ENCODE measurements around the gene LCN12.

- TF ChIP-seq, protein P1, sequence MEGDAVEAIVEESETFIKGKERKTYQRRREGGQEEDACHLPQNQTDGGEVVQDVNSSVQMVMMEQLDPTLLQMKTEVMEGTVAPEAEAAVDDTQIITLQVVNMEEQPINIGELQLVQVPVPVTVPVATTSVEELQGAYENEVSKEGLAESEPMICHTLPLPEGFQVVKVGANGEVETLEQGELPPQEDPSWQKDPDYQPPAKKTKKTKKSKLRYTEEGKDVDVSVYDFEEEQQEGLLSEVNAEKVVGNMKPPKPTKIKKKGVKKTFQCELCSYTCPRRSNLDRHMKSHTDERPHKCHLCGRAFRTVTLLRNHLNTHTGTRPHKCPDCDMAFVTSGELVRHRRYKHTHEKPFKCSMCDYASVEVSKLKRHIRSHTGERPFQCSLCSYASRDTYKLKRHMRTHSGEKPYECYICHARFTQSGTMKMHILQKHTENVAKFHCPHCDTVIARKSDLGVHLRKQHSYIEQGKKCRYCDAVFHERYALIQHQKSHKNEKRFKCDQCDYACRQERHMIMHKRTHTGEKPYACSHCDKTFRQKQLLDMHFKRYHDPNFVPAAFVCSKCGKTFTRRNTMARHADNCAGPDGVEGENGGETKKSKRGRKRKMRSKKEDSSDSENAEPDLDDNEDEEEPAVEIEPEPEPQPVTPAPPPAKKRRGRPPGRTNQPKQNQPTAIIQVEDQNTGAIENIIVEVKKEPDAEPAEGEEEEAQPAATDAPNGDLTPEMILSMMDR (IDR thresholded peaks at IDR 0.05) = no peak
- no peak for TF ChIP-seq POLR2A (IDR thresholded peaks at IDR 0.05)
These were observed 33.8 kb downstream of the LCN12 start for GRCh38 chr9:136985853-136986252.

All from esophagus squamous epithelium (tissue), 4 donors.